Measurements from ENCODE around the gene DUSP10. TPM values are rescaled to one million over a fixed set of nuclear protein-coding genes. Genes with fewer than 3 reads are reported as not detected.

The DUSP10 gene
- total RNA-seq, 4 donors from 2014 or later, result 6.8 to 12.9 (median 9.0) TPM

DNA sequence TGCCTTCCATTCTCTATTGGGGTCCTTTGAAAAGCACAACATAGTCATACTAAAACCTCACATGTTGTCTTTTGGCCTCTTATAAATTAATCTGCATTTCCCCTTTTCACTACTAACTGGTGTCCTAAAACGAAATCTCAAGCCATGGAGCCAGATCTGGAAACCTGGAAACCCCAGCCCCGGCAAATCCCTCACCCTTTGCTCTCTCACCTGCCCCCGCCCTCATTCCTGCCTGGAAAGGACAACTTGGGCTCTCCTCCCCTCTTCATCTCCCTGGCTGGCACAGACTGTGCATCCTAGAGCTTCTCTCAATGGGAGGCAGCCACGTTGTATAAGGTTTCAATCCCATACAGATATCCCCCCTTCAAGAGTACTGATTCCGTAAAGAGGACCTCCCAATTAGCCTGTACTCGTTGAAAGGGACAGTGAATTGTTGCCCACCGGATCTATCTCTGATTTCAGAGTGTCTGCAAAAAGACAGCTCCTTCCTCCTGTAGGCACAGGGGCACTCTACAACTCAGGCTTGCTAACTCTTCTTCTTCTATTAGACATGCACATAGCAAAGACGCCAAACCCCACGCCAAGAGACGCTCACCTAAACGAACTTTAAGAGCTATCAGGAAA lies 1.4 kb downstream of the DUSP10 start:
- TF ChIP-seq, protein P1, sequence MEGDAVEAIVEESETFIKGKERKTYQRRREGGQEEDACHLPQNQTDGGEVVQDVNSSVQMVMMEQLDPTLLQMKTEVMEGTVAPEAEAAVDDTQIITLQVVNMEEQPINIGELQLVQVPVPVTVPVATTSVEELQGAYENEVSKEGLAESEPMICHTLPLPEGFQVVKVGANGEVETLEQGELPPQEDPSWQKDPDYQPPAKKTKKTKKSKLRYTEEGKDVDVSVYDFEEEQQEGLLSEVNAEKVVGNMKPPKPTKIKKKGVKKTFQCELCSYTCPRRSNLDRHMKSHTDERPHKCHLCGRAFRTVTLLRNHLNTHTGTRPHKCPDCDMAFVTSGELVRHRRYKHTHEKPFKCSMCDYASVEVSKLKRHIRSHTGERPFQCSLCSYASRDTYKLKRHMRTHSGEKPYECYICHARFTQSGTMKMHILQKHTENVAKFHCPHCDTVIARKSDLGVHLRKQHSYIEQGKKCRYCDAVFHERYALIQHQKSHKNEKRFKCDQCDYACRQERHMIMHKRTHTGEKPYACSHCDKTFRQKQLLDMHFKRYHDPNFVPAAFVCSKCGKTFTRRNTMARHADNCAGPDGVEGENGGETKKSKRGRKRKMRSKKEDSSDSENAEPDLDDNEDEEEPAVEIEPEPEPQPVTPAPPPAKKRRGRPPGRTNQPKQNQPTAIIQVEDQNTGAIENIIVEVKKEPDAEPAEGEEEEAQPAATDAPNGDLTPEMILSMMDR (IDR thresholded peaks at IDR 0.05; ENCODE audit: low read depth), result no peak

DNA sequence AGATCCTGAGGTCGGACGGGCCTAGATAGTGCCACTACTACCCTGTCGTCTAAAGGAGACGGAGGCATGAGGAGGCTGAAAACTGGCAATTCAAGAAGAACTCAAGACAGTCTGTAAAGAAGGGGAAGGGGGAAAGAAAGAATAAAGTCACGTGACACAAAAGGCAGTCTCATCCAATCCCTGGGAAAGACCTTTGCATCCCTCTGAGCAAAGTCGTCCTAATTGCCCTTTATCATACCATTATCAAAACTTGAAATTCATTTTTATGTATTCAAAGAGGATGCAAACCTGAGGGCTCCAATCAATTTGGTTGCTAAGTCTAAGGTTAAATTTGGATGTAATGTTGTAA lies 2.2 kb downstream of the DUSP10 start:
- TF ChIP-seq, protein P1 (IDR thresholded peaks at IDR 0.05; ENCODE audit: low read depth), result no peak

DNA sequence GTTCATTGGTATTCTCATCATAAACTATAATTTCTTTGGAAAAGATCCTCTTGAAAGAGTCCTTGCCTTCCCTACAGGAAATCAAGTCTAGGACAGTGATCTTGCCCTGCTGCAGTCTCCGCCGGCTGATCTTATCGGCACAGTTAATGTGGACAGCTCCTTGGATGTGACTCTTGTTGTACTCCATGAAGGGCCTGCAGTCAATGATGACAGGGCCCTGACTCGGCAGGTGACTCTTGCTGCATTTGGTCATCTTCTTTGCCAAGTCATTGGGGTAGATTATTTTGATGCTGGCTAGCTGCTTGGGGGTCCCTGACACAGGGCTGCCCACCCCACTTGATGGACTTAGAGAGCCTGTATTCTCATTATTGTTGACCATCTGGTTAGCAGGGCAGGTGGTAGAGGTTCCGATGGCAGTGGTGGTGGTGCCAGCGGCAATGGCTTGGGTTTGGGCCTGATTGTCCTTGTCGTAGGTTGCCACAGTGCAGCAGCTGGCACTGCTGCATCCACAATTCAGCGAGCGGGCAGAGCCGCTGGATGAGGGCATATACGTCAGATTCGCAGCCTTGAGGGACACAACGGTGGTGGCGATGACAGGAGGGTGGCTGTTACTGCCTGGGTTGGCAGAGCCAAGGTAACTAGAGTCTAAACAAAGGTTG lies 2.7 kb downstream of the DUSP10 start:
- TF ChIP-seq, protein P1 (IDR thresholded peaks at IDR 0.05; ENCODE audit: low read depth), result no peak

DNA sequence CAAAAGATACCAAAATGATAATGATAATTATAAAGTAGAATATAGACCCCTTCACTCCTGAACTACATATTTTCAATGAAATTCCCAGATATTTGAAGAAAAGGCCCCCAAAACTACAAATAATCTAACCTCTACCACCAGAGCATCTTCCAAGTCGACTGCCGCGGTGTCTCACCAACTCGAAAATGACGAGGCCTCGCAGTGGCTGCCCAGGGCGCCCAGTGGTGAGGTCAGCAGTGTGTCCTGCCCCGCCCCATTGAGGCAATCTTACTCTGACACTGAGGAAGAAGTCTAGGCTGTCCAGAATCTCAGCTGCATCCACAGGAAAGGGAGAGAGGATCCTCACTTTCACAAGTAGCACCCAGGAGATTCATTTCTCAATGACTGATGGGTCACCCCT lies 5.2 kb downstream of the DUSP10 start:
- TF ChIP-seq, protein P1 (IDR thresholded peaks at IDR 0.05; ENCODE audit: low read depth), result no peak

DNA sequence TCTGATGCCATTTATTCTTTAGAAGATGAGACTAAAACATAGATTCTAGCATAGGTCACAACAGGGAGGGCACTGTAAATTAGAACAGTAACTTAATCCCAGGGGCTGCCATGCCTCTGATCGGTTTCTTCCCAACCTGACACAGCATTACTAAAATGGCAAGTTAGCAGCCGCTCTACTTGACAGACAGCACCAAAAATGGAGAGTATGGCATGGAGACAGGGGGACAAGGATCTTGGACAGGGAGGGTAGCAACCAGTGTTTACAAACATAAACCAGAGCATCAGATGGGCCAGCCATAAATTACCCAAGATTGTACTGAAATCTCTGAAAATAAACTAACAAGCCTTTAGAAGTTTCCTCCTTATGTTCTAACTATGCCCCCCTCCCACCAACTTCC lies 5.9 kb downstream of the DUSP10 start:
- TF ChIP-seq, protein P1 (IDR thresholded peaks at IDR 0.05; ENCODE audit: low read depth), result no peak

DNA sequence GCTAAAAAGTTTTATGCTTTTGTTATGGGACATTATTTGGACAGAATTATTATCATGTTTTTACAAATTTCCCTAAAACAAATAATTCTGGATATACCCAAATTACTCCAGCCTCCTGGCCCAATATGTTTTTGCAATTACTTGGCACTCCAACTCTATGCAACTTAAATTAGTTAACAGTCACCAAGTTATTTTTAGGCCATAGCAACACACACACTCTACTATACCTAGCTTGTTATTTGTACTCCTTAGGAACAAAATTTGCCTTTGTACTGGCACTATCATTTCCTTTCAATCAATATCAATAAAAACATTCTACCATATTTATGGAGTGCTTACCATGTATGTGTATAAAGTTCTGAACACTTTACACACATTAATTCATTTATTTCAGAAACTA lies 7.7 kb downstream of the DUSP10 start:
- TF ChIP-seq, protein P1 (IDR thresholded peaks at IDR 0.05; ENCODE audit: low read depth), result no peak

DNA sequence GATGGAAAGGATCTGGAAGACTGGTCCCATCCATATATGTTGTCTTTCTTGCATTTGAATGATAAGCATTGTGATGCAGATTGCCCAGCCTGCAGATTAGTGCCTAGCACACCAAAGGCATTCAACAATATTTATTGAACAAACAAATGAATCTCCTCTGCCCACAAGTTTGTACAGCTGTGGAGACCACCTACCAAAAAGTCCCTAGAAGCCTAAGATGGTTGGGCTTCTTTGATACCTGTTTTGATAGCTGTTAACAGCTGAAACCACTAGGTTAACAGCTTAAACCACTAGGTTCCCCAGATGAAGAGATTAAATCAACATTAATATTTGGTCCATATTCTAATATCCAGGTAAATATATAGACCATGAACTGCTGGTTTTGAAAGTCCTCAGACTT lies 9.8 kb downstream of the DUSP10 start:
- TF ChIP-seq, protein P1 (IDR thresholded peaks at IDR 0.05; ENCODE audit: low read depth), result no peak
